GM21737 (cell line): ENCODE data around the gene C19orf25.
"Not testable (repeated sequence)": the region's sequence is repeated elsewhere in the genome, so short reads cannot be mapped to it uniquely, and the experiment has no call there.

Experiments
- ATAC-seq: cut with Tn5 transposase; IDR thresholded peaks from one replicate; pipeline ENCODE4 v1.9.1; 2021; ENCODE audit warnings: mild to moderate bottlenecking, moderate library complexity; ENCODE audit not compliant: unreplicated experiment

The C19orf25 gene

GRCh38 chr19:1449467-1450442 is 29.3 kb downstream of the C19orf25 start, which contains the start of gene APC2:
Gene APC2, plus strand, starts transcription at chr19:1450121. Its CDS starts 2,881 bp downstream, at chr19:1453002.
- ATAC-seq = no peak

- no peak for ATAC-seq
Measured at GRCh38 chr19:1447944-1448343, 31.1 kb downstream of the C19orf25 start.

DNA sequence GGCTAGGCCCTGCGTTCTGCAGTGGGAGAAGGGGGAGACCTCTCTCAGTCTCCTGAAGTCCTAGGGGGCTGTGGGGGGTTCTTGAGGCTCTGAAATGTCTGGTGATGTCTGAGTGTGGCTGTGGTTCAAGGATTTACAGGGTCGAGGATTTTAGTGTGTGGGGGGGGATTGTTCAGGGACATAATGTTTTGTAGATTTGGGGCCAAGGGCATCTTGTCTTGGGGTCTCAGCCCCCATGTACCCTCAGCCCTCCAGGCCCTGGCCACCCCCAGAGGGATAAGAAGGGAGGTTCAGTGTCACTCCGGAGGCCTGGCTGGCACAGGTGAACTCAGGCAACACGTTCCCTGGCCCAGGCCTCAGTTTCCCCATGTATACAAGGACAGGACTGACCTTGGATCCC is 31.5 kb downstream of the C19orf25 start:
- no peak for ATAC-seq

GRCh38 chr19:1446713-1447481 is 32.1 kb downstream of the C19orf25 start:
- ATAC-seq = no peak

DNA sequence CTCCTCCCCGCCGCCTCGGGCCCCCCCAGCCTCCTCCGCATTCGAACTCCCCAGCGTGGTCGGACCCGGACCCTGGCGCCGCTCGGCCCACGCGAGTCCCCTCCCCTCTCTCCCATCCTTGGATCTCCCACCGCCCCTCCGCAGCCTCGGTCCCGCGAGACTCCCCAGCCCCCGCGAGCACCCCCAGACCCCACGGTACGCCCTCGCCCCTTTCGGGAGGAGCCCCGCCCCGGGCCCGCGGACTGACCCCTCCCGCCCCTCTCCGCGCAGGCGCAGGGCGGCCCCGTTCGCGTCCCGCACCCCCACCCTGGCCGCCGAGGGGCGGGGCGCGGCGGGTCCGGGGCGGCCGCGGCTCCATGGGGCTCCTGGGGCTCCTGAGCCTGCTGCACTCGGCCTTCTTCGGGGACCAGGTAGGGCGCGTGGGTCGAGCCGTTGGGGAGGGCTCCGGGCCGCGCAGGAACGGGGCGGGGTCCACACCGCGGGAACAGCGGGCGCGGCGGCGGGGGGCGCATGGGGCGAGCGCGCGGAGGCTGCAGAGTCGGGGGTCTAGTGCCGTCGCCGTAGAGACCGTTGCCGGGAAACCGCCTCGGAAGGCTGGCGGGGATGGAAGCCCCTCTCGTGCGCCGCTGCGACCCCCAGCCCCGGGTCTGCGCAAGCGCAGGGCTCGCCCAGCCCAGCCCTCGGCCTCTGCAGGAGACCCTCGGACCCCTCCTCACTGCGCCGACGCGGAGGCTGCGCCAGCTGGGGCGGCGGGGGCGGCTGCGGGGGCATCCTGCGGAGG is 32.9 kb downstream of the C19orf25 start:
- ATAC-seq = no peak

GRCh38 chr19:1445185-1445931 is 33.7 kb downstream of the C19orf25 start:
- peak; percentile 72 for ATAC-seq

DNA sequence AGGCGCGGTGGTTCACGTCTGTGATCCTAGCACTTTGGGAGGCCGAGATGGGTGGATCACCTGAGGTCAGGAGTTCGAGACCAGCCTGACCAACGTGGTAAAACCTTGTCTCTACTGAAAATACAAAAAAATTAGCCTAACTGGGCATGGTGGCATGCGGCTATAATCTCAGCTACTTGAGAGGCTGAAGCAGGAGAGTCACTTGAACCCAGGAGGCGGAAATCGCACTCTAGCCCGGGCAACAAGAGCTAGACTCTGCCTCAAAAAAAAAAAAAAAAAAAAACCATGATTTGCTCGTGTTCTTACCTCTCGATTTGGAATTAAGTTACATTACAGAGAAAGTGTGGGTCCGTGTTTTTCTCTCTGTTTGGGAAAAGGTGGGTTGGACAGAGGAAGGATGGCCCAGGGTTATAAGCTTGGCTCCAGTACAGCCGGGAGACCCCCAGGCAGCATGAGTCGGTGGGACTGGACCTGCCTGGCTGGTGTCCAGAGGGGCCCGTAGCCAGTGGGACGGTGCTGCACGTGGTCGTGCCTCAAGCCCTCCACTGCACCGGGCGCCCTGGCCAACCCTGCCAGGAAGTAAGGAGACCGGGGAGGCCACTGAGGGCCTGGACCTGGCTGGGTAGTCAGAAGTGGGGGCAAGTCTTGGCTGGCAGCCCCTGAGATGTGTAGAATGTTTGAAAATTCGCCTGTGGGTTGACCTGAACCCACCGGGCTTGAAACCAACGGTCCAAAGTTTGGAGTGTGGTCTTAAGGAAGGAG is 37.2 kb downstream of the C19orf25 start:
- ATAC-seq = no peak

- ATAC-seq = no peak
Measured at GRCh38 chr19:1441022-1441426, 38.0 kb downstream of the C19orf25 start.

GRCh38 chr19:1440418-1440801 is 38.6 kb downstream of the C19orf25 start:
- ATAC-seq = no peak

DNA sequence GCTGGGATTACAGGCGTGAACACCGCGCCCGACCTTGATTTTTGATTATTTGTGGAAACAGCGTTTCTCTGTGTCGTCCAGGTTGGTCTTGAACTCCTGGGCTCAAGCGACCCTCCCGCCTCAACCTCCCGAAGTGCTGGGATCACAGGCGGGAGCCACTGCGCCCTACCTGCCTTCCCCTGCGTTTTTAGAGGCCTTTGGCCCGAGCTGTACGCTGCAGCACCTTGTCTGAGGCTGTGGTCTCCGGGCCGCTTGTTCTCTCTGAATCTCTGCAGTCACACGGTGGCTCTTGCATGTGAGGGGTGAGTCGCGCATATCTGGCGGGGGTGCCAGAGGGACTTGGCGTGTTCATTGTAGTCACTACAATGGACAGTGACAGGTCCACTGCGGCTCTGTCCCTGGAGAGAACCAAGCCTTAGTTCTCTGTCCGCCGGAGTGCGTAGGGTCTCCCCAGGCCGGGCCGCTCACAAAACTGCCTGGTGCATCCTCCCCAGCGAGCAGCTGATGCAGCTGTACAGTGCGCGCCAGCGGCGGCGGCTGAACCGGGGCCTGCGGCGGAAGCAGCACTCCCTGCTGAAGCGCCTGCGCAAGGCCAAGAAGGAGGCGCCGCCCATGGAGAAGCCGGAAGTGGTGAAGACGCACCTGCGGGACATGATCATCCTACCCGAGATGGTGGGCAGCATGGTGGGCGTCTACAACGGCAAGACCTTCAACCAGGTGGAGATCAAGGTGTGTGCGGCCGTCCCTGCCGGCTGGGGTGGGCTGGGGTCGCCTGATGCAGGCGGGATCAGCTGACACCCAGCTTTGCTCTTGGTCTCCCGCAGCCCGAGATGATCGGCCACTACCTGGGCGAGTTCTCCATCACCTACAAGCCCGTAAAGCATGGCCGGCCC is 39.2 kb downstream of the C19orf25 start:
- ATAC-seq = not testable (repeated sequence)

GRCh38 chr19:1438933-1439354 is 40.1 kb downstream of the C19orf25 start:
- peak; percentile 1 for ATAC-seq

GRCh38 chr19:1438035-1438932 is 40.7 kb downstream of the C19orf25 start, which contains the start of gene RPS15:
Gene RPS15, plus strand, starts transcription at chr19:1438396. Its CDS starts 30 bp downstream, at chr19:1438426.
- ATAC-seq = peak; percentile 64

DNA sequence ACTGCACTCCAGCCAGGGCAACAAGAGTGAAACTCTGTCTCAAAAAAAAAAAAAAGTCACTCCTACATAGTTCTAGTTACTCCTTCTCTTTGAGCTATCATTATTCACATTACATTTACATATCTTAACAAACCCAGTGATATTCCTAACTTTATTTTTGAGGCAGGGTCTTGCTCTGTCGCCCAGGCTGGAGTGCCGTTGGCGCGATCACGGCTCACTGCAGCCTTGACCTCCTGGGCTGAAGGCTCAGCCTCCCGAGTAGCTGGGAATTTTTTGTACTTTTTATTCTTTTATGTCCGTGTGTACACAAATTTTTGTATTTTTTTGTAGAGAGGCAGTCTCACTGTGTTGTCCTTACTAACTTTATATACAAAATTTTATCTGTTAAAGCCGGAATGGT is 41.4 kb downstream of the C19orf25 start:
- ATAC-seq = no peak

GRCh38 chr19:1435378-1435989 is 43.5 kb downstream of the C19orf25 start:
- ATAC-seq = no peak

DNA sequence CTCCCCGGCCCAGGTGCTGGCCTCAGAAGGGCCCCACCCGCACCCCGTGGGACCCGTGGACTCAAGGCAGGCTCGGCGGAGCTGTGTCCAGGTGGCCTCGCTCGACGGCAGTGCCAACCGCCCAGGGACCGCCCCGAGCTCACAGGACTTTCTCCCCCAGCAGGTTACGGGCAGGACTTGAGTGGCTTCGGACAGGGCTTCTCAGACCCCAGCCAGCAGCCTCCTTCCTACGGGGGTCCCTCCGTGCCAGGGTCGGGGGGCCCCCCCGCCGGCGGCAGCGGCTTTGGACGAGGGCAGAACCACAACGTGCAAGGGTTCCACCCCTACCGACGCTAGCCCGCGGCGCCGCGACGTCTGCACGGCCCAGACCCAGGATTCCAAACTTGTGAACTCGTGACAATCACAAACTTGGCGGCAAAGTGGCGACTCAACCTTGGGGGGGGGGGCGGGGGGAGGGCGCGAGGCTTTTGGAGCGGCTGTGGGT is 44.4 kb downstream of the C19orf25 start:
- no peak for ATAC-seq

DNA sequence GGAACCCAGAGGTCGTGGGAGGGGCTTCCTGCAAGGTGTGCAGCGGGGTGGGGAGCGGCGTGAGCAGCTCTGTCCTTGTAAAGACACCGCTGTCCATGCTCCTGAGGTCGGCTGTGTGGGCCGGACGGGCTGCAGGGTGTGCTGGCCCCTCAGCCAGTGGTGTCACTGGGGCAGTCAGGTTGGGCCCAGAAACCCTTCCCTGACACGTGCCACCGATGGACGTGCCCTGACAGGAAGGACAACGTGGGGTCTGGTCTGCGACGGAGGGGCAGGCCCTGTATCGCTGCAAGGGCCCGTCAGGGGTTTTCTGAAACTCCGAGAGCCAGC is 45.0 kb downstream of the C19orf25 start:
- no peak for ATAC-seq
